ENCODE data around the gene CPNE4. TPM values are rescaled to one million over a fixed set of nuclear protein-coding genes. Genes with fewer than 3 reads are reported as not detected.

The CPNE4 gene
- total RNA-seq, 1 donor from 2014 or later, result not detected

DNA sequence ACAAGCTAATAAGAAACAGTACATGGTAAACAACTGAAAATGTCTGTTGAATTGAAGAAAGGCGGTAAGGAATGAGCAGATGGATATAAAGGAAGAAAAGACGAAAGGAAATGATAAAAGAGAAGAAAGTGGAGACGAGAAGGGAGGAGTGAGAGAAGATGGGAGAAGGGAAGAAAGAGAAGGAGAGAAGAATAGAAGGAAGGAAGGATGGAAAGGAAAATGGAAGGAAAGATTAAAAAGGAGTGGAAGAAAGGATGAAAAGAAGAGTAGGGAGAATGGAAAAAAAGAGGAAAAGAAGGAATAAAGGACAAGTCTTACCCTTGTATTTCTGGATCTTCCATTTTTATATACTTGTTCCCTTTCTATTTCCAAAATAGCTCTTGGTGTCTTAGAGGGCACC lies 17.7 kb downstream of the CPNE4 start:
- peaks cover 14% of the 10 kb centered on the region for H3K27me3 Mint-ChIP-seq (ENCODE audit: low read depth)
- DNase-seq (ENCODE audit: low spot score), result no peak
- H3K36me3 Mint-ChIP-seq (ENCODE audit: low read depth), result no peaks in the 10 kb centered on the region
- no peak overlapping the region for H3K4me3 Mint-ChIP-seq (ENCODE audit: unreplicated experiment)
- no peaks in the 10 kb centered on the region for H3K9me3 Mint-ChIP-seq (ENCODE audit: low read depth)
- H3K4me1 Mint-ChIP-seq (ENCODE audit: low read depth), result no peaks in the 10 kb centered on the region
- no peak overlapping the region for H3K27ac Mint-ChIP-seq (ENCODE audit: unreplicated experiment)
- TF ChIP-seq, protein P1, sequence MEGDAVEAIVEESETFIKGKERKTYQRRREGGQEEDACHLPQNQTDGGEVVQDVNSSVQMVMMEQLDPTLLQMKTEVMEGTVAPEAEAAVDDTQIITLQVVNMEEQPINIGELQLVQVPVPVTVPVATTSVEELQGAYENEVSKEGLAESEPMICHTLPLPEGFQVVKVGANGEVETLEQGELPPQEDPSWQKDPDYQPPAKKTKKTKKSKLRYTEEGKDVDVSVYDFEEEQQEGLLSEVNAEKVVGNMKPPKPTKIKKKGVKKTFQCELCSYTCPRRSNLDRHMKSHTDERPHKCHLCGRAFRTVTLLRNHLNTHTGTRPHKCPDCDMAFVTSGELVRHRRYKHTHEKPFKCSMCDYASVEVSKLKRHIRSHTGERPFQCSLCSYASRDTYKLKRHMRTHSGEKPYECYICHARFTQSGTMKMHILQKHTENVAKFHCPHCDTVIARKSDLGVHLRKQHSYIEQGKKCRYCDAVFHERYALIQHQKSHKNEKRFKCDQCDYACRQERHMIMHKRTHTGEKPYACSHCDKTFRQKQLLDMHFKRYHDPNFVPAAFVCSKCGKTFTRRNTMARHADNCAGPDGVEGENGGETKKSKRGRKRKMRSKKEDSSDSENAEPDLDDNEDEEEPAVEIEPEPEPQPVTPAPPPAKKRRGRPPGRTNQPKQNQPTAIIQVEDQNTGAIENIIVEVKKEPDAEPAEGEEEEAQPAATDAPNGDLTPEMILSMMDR (IDR thresholded peaks at IDR 0.05), result no peak

DNA sequence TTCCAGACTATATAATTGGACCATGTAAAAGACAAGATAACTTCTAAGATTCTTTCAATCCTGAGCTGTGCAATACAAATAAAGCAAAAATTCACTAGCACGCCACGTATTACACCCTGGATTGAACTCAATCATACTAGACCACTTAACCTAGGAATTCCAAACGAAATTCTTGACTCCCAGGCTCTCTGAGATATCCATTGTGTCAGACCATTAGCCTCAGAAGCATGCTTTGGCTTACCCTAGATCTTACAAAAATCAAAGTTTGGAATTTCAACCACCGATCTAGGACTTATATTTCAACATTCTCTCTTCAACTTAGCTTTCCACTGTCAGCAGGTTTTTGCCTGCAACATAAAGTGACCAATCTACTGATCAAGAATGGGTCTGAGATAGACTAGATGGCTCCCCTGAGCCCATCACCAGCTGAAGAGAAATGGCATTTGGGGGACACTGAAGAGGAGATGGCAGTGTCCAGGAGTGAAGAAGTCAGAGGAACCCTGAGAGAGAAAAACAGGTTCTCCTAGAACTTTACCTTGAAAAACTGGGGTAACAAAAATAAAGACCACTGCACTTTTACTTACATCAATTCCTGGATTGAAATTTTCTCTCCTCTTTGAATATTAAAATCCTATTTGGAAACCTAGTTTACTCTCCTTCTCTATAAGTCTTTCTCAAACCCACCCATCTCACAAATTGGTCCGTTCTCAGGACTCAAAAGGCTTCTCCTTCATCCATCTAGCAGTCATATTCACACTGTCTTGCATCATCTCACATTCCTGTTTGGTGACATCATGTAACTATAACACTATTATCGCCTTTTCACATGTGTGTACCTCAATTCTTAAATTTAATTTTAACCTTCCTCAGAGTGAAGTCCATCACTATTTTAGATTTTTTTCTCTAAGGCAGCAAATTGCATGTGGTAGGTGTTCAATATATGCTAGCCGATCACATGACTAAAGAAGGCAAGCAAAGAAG lies 18.5 kb downstream of the CPNE4 start:
- Mint-ChIP-seq H3K27me3 (ENCODE audit: low read depth) (peaks cover 8% of the 10 kb centered on the region), H3K27ac (ENCODE audit: unreplicated experiment) (no peak overlapping the region), H3K4me1 (ENCODE audit: low read depth) (no peaks in the 10 kb centered on the region), H3K9me3 (ENCODE audit: low read depth) (no peaks in the 10 kb centered on the region), H3K36me3 (ENCODE audit: low read depth) (no peaks in the 10 kb centered on the region), H3K4me3 (ENCODE audit: unreplicated experiment) (no peak overlapping the region)
- no peak for DNase-seq (ENCODE audit: low spot score)
- TF ChIP-seq, protein P1 (IDR thresholded peaks at IDR 0.05), result no peak

DNA sequence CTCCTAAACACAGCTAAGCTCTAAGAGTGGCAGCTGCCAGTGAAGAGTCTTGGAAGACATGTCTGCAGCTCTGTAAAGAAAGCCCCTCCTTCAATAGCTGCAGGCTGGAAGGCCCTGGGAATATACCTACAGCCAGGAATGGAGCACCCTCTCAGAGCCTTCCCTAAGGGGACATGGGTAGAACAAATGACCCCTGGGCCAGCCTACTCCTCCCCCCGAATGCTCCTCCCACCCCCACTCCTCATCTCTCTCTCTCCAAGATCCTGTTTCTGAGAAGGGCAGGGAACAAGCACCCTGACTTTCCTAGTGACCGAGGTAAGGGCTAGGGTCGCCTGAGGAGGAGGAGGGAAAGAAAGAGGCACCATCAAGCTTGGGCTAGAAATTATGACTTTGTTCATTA lies 20.7 kb downstream of the CPNE4 start:
- no peaks in the 10 kb centered on the region for H3K4me1 Mint-ChIP-seq (ENCODE audit: low read depth)
- H3K27ac Mint-ChIP-seq (ENCODE audit: unreplicated experiment), result no peak overlapping the region
- TF ChIP-seq, protein P1 (IDR thresholded peaks at IDR 0.05), result no peak
- no peak for DNase-seq (ENCODE audit: low spot score)
- H3K27me3 Mint-ChIP-seq (ENCODE audit: low read depth), result peaks cover 8% of the 10 kb centered on the region
- no peak overlapping the region for H3K4me3 Mint-ChIP-seq (ENCODE audit: unreplicated experiment)
- H3K36me3 Mint-ChIP-seq (ENCODE audit: low read depth), result no peaks in the 10 kb centered on the region
- H3K9me3 Mint-ChIP-seq (ENCODE audit: low read depth), result no peaks in the 10 kb centered on the region

DNA sequence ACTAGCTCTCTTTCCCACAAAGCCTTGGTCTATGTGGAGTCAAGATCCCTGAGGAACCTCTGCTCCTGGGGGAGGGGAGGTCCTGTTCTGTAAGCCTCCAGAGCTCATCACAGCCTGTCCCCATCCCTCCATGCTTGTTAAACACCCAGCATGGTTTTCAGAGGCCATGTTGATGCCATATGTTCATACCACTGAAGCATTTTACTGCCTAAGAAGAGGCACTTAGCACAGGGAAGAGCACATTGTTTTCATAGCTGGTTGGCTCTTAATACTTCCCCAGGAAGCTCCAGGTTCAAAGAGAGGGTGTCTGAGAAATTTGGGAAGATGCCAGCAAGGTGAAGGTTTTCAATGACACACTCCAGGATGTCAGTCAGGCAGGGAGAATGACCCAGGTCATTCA lies 25.6 kb downstream of the CPNE4 start:
- Mint-ChIP-seq H3K4me3 (ENCODE audit: unreplicated experiment) (no peak overlapping the region), H3K4me1 (ENCODE audit: low read depth) (no peaks in the 10 kb centered on the region), H3K9me3 (ENCODE audit: low read depth) (no peaks in the 10 kb centered on the region), H3K27me3 (ENCODE audit: low read depth) (peaks cover 10% of the 10 kb centered on the region), H3K36me3 (ENCODE audit: low read depth) (no peaks in the 10 kb centered on the region), H3K27ac (ENCODE audit: unreplicated experiment) (no peak overlapping the region)
- TF ChIP-seq, protein P1 (IDR thresholded peaks at IDR 0.05), result no peak
- DNase-seq (ENCODE audit: low spot score), result no peak

DNA sequence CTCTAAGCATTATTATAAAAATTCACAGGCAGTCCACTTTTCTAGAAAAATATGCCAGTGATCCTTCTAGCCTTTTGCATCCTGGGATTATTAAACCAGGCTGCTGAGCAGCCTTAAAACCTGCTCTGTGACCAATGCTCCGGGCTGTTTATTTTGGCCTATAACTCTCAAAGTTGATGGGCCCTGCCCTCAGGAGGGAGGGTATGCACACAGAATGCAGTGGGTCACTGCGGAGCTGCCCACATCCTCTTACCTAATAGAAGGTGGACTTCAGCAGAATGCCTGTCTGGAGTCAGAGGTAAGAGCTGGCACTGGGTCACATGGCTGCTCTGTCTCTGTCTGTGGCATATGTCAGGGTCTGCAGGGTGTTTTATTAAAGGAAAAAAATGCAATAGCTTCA lies 26.0 kb downstream of the CPNE4 start:
- Mint-ChIP-seq H3K9me3 (ENCODE audit: low read depth) (no peaks in the 10 kb centered on the region), H3K36me3 (ENCODE audit: low read depth) (no peaks in the 10 kb centered on the region), H3K4me3 (ENCODE audit: unreplicated experiment) (no peak overlapping the region), H3K4me1 (ENCODE audit: low read depth) (no peaks in the 10 kb centered on the region), H3K27ac (ENCODE audit: unreplicated experiment) (no peak overlapping the region), H3K27me3 (ENCODE audit: low read depth) (peaks cover 9% of the 10 kb centered on the region)
- DNase-seq (ENCODE audit: low spot score), result no peak
- TF ChIP-seq, protein P1 (IDR thresholded peaks at IDR 0.05), result no peak
